Measurements from ENCODE around the gene ORC4.

Gene ORC4

GRCh38 chr2:148020111-148021058 is at the start of gene ORC4:
Gene ORC4 (minus strand): TSS chr2:148020737. CDS start chr2:147975958, 44,779 bp downstream.
- peak; percentile 99 for DNase-seq (ENCODE audit: low read depth, low spot score)

GRCh38 chr2:148067801-148068200 is 47.3 kb upstream of the ORC4 start:
- no peak for DNase-seq (ENCODE audit: low read depth, low spot score)

- no peak for DNase-seq (ENCODE audit: low read depth, low spot score)
Observed at GRCh38 chr2:148065936-148066335, 45.4 kb upstream of the ORC4 start.

GRCh38 chr2:148063633-148064032 is 43.1 kb upstream of the ORC4 start:
- no peak for DNase-seq (ENCODE audit: low read depth, low spot score)

- no peak for DNase-seq (ENCODE audit: low read depth, low spot score)
Observed at GRCh38 chr2:148058641-148059040, 38.1 kb upstream of the ORC4 start.

- no peak for DNase-seq (ENCODE audit: low read depth, low spot score)
Observed at GRCh38 chr2:148052687-148053086, 32.1 kb upstream of the ORC4 start.

GRCh38 chr2:148049284-148049683 is 28.7 kb upstream of the ORC4 start:
- no peak for DNase-seq (ENCODE audit: low read depth, low spot score)

GRCh38 chr2:148048475-148049221 is 28.1 kb upstream of the ORC4 start:
- no peak for DNase-seq (ENCODE audit: low read depth, low spot score)

GRCh38 chr2:148046802-148047201 is 26.3 kb upstream of the ORC4 start:
- no peak for DNase-seq (ENCODE audit: low read depth, low spot score)

- DNase-seq (ENCODE audit: low read depth, low spot score), result no peak
Observed at GRCh38 chr2:148044322-148044721, 23.8 kb upstream of the ORC4 start.

- DNase-seq (ENCODE audit: low read depth, low spot score), result no peak
Observed at GRCh38 chr2:148042219-148042618, 21.7 kb upstream of the ORC4 start.

- no peak for DNase-seq (ENCODE audit: low read depth, low spot score)
Observed at GRCh38 chr2:148039783-148040182, 19.2 kb upstream of the ORC4 start.

- DNase-seq (ENCODE audit: low read depth, low spot score), result no peak
Observed at GRCh38 chr2:148032215-148032614, 11.7 kb upstream of the ORC4 start.

- no peak for DNase-seq (ENCODE audit: low read depth, low spot score)
Observed at GRCh38 chr2:148031152-148031551, 10.6 kb upstream of the ORC4 start.

GRCh38 chr2:148028781-148029180 is 8.2 kb upstream of the ORC4 start:
- DNase-seq (ENCODE audit: low read depth, low spot score), result no peak

GRCh38 chr2:148027822-148028221 is 7.3 kb upstream of the ORC4 start:
- no peak for DNase-seq (ENCODE audit: low read depth, low spot score)

- DNase-seq (ENCODE audit: low read depth, low spot score), result no peak
Observed at GRCh38 chr2:148026573-148026972, 6.0 kb upstream of the ORC4 start.

- no peak for DNase-seq (ENCODE audit: low read depth, low spot score)
Observed at GRCh38 chr2:148023861-148024260, 3.3 kb upstream of the ORC4 start.

GRCh38 chr2:148022882-148023281 is 2.3 kb upstream of the ORC4 start:
- no peak for DNase-seq (ENCODE audit: low read depth, low spot score)

GRCh38 chr2:148022351-148022750 is 1.8 kb upstream of the ORC4 start:
- no peak for DNase-seq (ENCODE audit: low read depth, low spot score)

GRCh38 chr2:148021886-148022285 is 1.3 kb upstream of the ORC4 start:
- DNase-seq (ENCODE audit: low read depth, low spot score), result no peak

GRCh38 chr2:148021059-148021861 is 723 bp upstream of the ORC4 start, which contains the start of gene MBD5:
Gene MBD5 (plus strand): TSS chr2:148021091.
- DNase-seq (ENCODE audit: low read depth, low spot score), result no peak
